MM.1S (cell line): ENCODE measurements around the gene GJB4.
"Not testable (repeated sequence)": the region's sequence is repeated elsewhere in the genome, so short reads cannot be mapped to it uniquely, and the experiment has no call there.

ENCODE experiments used
- DNase-seq: peaks from one replicate; pipeline ENCODE4 v3.0.0-alpha.2; 2015
- H2AFZ ChIP-seq: fragments of 300-600 bp; sonication (generic); 2 replicates; pipeline ENCODE4 v1.6.0; 2016; ENCODE audit warnings: antibody characterized with exemption, low read length
- H3F3A ChIP-seq: fragments of 300-600 bp; sonication (generic); 2 replicates; pipeline ENCODE4 v1.6.1; 2016; ENCODE audit warnings: mild to moderate bottlenecking, antibody characterized with exemption, low read length, moderate library complexity, mixed read lengths; ENCODE audit not compliant: insufficient read depth
- H3K27ac ChIP-seq: fragments of 300-600 bp; sonication (generic); 2 replicates; pipeline ENCODE4 v1.5.1; 2016; ENCODE audit warnings: mild to moderate bottlenecking, low read length
- H3K27me3 ChIP-seq: fragments of 300-600 bp; sonication (generic); replicated peaks from 2 replicates; pipeline ENCODE4 v1.6.0; 2016; ENCODE audit warnings: low read length; ENCODE audit not compliant: insufficient read depth
- H3K36me3 ChIP-seq: fragments of 300-600 bp; sonication (generic); replicated peaks from 2 replicates; pipeline ENCODE4 v1.6.1; 2016; ENCODE audit warnings: mild to moderate bottlenecking, low read length, mixed read lengths; ENCODE audit not compliant: insufficient read depth
- H3K4me1 ChIP-seq: fragments of 300-600 bp; sonication (generic); 2 replicates; pipeline ENCODE4 v1.6.1; 2016; ENCODE audit warnings: low read length, mixed read lengths
- H3K4me2 ChIP-seq: fragments of 300-600 bp; sonication (generic); 2 replicates; pipeline ENCODE4 v1.6.0; 2016; ENCODE audit warnings: low read depth, low read length
- H3K4me3 ChIP-seq: fragments of 300-600 bp; sonication (generic); 2 replicates; pipeline ENCODE4 v1.5.1; 2016; ENCODE audit warnings: low read length, mixed read lengths
- H3K79me2 ChIP-seq: fragments of 300-600 bp; sonication (generic); 2 replicates; pipeline ENCODE4 v1.6.1; 2016; ENCODE audit warnings: mixed run types, low read length, mixed read lengths
- H3K9ac ChIP-seq: fragments of 300-600 bp; sonication (generic); 2 replicates; pipeline ENCODE4 v1.6.1; 2016; ENCODE audit warnings: low read length, mixed read lengths
- H3K9me2 ChIP-seq: fragments of 300-600 bp; sonication (generic); replicated peaks from 2 replicates; pipeline ENCODE4 v1.6.1; 2016; ENCODE audit warnings: mild to moderate bottlenecking, low read length, mixed read lengths; ENCODE audit not compliant: insufficient read depth
- H3K9me3 ChIP-seq: fragments of 300-600 bp; sonication (generic); replicated peaks from 2 replicates; pipeline ENCODE4 v1.6.1; 2016; ENCODE audit warnings: mild to moderate bottlenecking, low read length, mixed read lengths; ENCODE audit not compliant: insufficient read depth
- H4K20me1 ChIP-seq: fragments of 300-600 bp; sonication (generic); 2 replicates; pipeline ENCODE4 v1.6.1; 2016; ENCODE audit warnings: mild to moderate bottlenecking, low read length, moderate library complexity, mixed read lengths; ENCODE audit not compliant: insufficient read depth
- CTCF ChIP-seq: fragments of 300-600 bp; sonication (generic); IDR thresholded peaks from 2 replicates; pipeline ENCODE4 v1.5.1; 2016; ENCODE audit warnings: antibody characterized with exemption, low read length, mixed read lengths
- EZH2 ChIP-seq: fragments of 300-600 bp; sonication (generic); optimal IDR thresholded peaks from 2 replicates; pipeline ENCODE3; 2017; ENCODE audit warnings: low read depth, mild to moderate bottlenecking, antibody characterized with exemption, low read length, mixed read lengths
- EZH2phosphoT487 ChIP-seq: fragments of 300-600 bp; sonication (generic); IDR thresholded peaks from 2 replicates; pipeline ENCODE4 v1.6.1; 2018; ENCODE audit warnings: antibody characterized with exemption, low read length

GJB4 gene

DNA sequence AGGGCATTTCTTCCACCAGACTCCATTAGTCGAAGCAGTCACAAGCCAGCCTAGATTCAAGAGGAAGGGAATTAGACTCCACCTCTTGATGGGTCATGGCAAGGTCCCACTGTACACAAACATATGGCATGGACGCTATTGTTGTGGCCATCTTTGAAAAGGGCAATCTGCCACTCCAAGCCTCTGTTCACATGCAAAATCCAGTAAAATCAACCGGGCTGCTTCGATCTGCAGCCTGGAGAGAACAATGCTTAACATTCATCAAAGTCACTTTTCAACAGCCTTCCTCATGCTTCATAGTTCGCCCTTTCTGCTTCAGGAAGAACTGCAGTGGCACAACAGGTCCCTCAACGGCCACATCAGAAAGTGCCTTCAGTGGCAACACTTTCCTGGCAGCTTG lies 32.7 kb upstream of the GJB4 start:
- Histone ChIP-seq H3K4me2 (no peak overlapping the region), H3K27me3 (peaks cover 49% of the 10 kb centered on the region), H2AFZ (no peak overlapping the region), H3K4me3 (no peak overlapping the region), H3K4me1 (no peaks in the 10 kb centered on the region), H4K20me1 (no peaks in the 10 kb centered on the region), H3K36me3 (no peaks in the 10 kb centered on the region), H3K9me3 (no peaks in the 10 kb centered on the region), H3K79me2 (no peaks in the 10 kb centered on the region), H3K9ac (no peak overlapping the region), H3K9me2 (no peaks in the 10 kb centered on the region), H3F3A (no peaks in the 10 kb centered on the region), H3K27ac (no peak overlapping the region)
- no peak for DNase-seq
- no peak for TF ChIP-seq EZH2phosphoT487
- no peak for TF ChIP-seq CTCF
- TF ChIP-seq EZH2 = no peak

DNA sequence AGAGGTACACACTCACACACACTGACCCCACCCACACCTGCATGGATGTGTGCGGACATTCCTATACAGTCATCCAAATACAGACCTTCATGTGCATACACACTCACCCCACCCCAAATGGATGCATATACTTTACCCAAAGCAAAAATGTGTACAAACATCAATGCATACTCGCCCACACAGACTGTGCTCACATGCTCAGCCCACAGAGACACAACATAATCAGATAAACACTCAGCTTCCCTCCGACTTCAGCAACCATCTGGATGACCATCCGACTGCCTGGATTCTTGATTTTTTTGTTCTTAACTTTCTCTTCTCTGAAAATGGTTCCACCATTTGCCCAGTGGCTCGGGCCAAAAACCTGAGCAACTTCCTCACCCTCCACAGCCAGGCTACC lies 29.1 kb upstream of the GJB4 start:
- DNase-seq = no peak
- no peak for TF ChIP-seq CTCF
- no peak for TF ChIP-seq EZH2
- TF ChIP-seq EZH2phosphoT487 = no peak
- H3K9ac ChIP-seq = no peak overlapping the region
- H3K36me3 ChIP-seq = no peaks in the 10 kb centered on the region
- H3K4me1 ChIP-seq = no peaks in the 10 kb centered on the region
- H3F3A ChIP-seq = no peaks in the 10 kb centered on the region
- no peaks in the 10 kb centered on the region for H4K20me1 ChIP-seq
- no peaks in the 10 kb centered on the region for H3K9me2 ChIP-seq
- H3K27me3 ChIP-seq = peaks cover 41% of the 10 kb centered on the region
- H3K4me3 ChIP-seq = no peak overlapping the region
- no peak overlapping the region for H3K27ac ChIP-seq
- H3K9me3 ChIP-seq = no peaks in the 10 kb centered on the region
- H3K79me2 ChIP-seq = no peaks in the 10 kb centered on the region
- H2AFZ ChIP-seq = no peak overlapping the region
- no peak overlapping the region for H3K4me2 ChIP-seq

DNA sequence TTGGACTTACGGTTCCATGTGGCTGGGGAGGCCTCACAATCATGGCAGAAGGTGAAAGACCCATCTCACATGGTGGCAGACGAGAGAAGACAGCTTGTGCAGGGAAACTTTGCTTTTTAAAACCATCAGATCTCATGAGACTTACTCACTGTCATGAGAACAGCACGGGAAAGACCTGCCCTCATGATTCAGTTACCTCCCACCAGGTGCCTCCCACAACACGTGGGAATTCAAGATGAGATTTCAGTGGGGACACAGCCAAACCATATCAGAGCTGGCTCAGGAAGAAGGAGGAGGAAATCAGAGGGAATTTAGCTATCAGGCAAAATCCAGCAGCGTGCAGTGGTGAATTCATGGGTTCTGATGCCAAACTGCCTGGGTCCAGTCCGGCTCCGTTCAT lies 26.7 kb upstream of the GJB4 start:
- not testable (repeated sequence) for H3K4me1 ChIP-seq, H2AFZ ChIP-seq, H3K9ac ChIP-seq, H3K9me3 ChIP-seq, H3K36me3 ChIP-seq, H3K27ac ChIP-seq, H3K4me3 ChIP-seq, H3F3A ChIP-seq, H3K79me2 ChIP-seq, H3K4me2 ChIP-seq, DNase-seq, H4K20me1 ChIP-seq, H3K9me2 ChIP-seq
- H3K27me3 ChIP-seq = peaks cover 38% of the 10 kb centered on the region

GRCh38 chr1:34736692-34737091 lies 22.8 kb upstream of the GJB4 start:
- no peaks in the 10 kb centered on the region for H3K9me2 ChIP-seq
- H3K27me3 ChIP-seq = peaks cover 61% of the 10 kb centered on the region
- H3K9me3 ChIP-seq = no peaks in the 10 kb centered on the region
- no peak overlapping the region for H2AFZ ChIP-seq
- H3K4me3 ChIP-seq = no peak overlapping the region
- H3F3A ChIP-seq = no peaks in the 10 kb centered on the region
- H3K9ac ChIP-seq = no peak overlapping the region
- H3K4me2 ChIP-seq = no peak overlapping the region
- no peaks in the 10 kb centered on the region for H3K4me1 ChIP-seq
- DNase-seq = no peak
- no peak overlapping the region for H3K27ac ChIP-seq
- no peaks in the 10 kb centered on the region for H3K79me2 ChIP-seq
- H3K36me3 ChIP-seq = no peaks in the 10 kb centered on the region
- H4K20me1 ChIP-seq = no peaks in the 10 kb centered on the region
- TF ChIP-seq EZH2phosphoT487 (no peak), EZH2 (no peak), CTCF (no peak)

GRCh38 chr1:34737236-34737635 lies 22.3 kb upstream of the GJB4 start:
- not testable (repeated sequence) for H3K9ac ChIP-seq, H3K36me3 ChIP-seq, H3K4me1 ChIP-seq, H3K27ac ChIP-seq, DNase-seq, H2AFZ ChIP-seq, H3F3A ChIP-seq, H3K4me2 ChIP-seq, H4K20me1 ChIP-seq, H3K4me3 ChIP-seq, H3K9me2 ChIP-seq, H3K79me2 ChIP-seq, H3K9me3 ChIP-seq
- peaks cover 62% of the 10 kb centered on the region for H3K27me3 ChIP-seq
